HG03045 (cell line): Measurements from ENCODE around the gene PRKD1.
"Not testable (repeated sequence)": the region's sequence is repeated elsewhere in the genome, so short reads cannot be mapped to it uniquely, and the experiment has no call there.

Source experiments
- ATAC-seq: cut with Tn5 transposase; IDR thresholded peaks from one replicate; pipeline ENCODE4 v1.9.1; 2021; ENCODE audit warnings: mild to moderate bottlenecking, moderate library complexity; ENCODE audit not compliant: unreplicated experiment

The PRKD1 gene

DNA sequence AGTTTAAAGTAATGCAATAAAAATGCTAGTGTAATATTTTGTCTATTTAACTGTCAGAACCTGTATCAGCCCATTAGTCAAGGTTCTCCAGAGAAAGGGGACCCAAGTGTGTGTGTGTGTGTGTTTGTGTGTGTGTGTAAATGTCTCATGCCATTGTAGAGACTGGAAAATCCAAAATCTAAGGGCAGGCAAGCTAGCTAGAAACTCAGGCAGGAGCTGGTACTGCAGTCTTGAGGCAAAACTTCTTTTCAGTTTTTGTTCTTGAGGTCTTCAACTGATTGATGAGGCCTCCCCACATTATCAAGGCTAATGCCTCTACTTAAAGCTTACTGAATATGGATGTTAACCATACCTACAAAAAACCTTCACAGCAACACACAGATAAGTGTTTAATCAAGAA, 126.7 kb downstream of the PRKD1 start:
- no peak for ATAC-seq

DNA sequence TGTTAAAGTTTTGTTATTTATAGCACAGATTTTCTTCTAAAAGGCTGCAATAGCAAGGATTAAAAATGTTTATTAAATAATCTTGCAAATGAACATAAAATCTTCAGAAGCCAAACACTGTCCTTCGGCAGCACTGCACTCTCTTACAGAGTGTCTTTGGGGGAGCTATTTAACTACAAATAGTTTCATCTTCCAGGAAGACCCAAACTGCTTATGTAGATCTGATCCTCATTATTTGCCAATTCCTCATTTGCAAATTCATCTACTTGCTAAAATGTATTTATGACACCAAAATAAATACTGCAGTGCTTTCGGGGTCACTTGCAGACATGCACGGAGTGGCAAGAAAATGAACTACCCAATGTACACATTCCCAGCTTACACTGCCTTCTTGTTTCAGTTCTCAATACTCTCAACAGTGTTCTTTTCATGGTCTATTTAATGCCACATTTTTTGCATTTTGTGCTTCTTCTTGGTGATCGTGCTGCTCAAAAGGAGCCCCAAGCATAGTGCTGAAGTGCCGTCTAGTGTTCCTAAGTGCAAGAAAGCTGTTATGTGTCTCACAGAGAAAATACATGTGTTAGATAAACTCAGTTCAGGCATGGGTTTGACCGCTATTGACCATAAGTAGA, 128.1 kb downstream of the PRKD1 start:
- ATAC-seq: no peak

DNA sequence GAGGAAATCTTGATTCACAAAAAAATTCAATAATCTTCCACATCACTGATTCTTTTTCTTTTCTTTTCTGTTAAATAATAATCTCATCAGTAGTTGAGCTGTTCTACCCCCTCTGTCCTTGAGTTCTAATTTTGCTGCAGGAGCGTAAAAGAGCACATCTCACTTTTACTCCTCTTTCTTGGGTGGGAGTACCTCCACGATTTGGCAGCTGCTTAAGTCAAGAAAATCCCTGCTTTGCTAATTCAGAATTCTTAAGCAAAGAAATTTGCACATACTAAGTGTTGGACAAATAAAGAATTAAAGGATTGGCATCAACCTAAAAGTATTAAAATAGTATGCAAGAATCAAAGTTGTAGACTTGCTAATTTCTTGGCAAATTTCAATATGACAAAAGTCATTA, 128.8 kb downstream of the PRKD1 start:
- ATAC-seq: no peak

DNA sequence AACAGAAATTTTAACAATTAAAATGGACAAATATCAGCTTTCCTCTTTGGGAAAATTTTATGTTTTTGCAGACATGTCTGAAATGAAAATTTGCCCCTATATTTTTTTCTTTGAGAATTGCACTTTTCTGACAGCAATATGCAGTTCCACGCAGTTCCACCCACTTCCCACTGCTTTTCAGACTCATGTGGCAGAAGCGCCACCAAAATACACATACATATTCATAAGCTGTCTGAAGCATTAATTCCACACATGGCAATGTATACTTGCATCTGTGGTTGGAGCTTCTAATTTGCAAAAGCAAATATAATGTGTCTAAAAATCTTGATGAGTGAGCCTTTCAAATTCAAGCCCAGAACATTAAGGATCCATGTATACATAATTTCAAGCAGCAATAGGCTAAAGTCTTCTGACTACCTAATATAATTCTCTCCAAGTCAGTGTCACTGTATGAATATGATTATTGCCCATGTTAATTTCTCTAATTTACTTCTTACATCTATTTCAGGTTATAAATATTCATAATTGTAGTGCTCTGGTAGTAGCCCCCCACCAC, 129.5 kb downstream of the PRKD1 start:
- ATAC-seq: no peak

DNA sequence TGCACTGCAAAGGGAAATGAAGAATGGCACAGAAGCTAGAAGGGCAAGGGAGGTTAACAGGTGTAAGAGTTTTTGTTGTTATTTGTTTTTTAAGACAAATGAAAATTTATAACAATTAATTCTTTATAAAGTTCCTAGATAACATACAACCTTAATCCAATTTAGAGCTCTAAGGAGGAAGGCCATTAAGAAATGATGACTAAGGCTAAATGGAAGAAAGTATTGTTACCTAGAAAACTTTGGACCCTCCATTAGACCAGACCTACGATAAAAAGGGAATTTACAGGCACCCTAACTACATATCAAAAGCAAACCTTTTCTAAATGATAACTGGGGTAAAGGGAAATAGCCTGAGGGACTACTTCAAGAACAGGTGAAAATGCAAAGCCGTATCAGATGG, 130.8 kb downstream of the PRKD1 start:
- no peak for ATAC-seq

DNA sequence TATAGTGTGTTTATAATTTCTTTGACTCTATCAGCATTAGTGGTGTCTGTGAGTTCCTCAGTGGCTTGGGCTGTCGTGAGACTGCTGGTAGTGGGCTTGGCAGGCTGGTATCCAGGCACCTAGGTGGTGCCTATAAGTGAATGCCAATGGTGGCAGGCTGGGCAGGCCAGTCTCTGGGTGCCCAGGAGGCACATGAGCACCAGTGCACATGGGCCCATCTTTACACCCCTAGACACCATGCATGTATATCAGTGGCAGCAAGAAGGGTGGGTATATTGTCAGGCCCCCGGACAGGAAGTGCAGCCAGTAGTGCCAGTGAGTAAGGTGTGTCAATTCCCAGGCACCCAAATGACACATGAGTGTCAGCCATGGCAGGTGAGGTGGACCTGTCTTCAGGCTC, 138.2 kb downstream of the PRKD1 start:
- ATAC-seq: no peak

DNA sequence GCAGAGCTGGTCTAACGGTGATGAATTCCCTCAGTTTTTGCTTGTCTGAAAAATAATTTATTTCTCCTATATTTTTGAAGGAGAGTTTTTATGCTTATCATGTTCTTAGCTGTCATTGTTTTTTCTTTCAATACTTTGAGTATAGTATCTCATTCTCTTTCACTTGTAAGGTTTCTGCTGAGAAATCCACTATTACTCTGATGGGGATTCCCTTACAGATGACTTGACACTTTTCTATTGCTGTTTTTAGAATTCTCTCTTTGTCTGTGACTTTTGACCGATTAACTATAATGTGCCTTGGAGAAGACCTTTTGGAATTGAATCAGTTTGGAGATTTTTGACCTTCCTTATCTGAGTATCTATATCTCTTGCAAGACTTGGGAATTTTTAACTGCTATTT, 139.6 kb downstream of the PRKD1 start:
- ATAC-seq: no peak

DNA sequence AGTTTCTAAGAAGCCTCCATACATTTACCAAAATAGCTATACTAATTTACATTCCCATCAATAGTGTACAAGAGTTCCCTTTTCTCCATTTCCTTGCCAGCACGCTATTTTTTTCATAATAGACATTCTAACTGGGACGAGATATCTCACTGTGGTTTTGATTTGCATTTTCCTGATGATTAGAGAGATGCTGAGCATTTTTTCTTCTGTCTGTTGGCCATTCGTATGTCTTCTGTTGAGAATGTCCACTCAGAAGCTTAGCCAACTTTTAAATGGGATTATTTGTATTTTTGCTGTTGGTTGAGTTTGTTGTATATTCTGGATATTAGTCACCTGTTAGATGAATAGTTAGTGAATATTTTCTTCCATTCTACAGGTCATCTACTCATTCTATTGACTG, 144.1 kb downstream of the PRKD1 start:
- ATAC-seq: no peak

DNA sequence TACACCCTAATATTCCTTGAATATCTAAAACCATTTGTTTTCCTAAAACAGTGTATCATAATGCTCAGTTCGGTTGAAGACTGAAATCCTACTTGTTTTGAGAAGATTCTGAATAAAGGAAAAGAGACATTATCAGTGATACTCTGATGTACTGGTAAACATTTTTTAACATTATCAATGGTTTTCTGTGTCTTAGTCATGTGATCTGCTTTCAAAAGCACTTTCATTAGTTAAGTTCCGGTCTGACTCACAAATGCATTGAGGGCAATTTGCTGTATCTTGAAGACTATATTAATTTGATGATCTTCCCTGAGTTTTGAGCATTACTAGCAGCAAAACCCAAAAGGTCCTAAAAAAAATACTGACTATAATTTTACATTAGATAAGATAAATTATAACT, 145.6 kb downstream of the PRKD1 start:
- no peak for ATAC-seq

DNA sequence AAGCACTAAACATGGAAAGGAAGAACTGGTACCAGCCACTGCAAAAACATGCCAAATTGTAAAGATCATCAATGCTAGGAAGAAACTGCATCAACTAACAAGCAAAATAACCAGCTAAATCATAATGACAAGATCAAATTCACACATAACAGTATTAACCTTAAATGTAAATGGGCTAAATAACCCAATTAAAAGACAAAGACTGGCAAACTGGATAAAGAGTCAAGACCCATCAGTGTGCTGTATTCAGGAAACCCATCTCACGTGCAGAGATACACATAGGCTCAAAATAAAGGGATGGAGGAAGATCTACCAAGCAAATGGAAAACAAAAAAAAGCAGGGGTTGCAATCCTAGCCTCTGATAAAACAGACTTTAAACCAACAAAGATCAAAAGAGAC, 150.5 kb downstream of the PRKD1 start:
- not testable (repeated sequence) for ATAC-seq

DNA sequence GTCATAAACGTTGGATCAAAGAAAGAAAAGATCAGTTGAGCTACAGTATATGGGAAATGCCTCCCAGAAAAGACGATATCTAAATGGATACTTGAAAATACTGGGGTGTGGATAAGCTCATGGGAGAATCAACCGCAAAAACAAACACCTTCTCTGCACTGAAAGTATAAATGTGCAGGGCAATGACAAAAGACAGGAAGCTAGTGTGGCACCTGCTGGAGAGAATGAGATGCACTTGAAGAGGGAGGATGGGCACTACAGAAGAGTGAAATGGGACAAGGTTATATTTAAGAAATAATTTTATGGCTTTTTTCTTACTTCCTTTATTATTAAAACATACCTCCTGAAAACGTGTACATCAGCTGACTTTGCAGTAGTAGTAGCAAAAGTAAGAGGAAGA, 153.7 kb downstream of the PRKD1 start:
- no peak for ATAC-seq

DNA sequence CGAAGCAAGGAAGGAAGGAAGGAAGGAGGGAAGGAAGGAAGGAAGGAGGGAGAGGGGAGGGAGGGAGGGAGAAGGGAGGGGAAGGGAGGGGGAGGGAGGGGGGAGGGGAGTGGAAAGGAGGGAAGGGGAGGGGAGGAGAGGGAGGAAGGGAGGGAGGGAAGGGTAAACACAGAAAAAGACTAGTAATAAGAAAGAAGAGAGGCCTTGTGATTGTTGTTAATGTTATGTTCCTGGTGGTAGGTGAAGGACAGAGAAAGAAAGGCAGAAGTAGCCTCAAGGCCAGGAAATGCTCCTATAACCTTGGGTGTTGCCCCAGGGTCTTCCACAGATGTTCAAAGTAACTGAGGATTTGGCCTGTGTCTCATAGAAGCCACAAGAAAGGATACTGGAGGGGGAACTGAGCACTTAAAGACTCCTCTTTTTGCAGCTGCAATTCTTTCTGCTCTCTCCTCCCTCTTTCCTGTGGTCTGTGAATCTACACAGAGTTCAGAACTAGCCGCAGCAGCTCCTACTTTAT, 164.2 kb downstream of the PRKD1 start:
- ATAC-seq: no peak

DNA sequence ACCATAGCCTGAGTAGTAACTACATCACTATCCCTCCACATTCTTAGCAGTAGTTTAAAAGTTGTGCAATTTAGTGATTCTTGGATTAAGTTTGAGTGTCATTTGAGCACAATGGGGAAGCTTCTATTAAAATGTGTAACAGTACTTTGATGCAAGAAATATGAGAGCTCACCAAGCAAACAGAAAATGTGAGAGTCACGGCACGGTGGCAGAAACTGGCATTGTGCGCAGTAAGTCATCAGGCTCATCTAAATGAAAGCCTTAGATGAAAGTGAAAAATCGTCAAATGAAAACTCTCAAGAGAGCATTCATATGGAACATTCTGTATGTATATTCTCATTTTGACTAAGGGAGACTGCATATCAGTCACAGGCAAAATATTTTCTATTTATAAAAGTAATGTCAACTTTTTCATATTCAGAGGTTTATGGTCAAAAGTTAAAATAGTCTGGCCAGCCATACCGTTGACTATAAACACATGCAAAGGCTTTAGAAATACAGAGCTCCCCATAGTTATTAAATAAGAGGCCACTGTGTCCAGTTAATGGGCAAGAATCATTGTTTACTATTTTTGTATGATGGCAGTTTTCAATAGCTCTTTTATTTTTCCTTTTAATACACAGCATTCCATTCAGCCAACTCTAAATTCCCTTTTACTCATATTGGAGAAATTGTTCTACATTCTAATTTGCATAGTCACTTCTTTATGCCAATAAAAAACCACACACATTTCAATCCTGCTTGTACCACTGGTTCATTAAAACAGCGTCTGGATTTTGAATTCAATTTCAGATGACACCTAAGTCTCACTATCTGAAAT, 167.9 kb downstream of the PRKD1 start:
- peak; percentile 87 for ATAC-seq

DNA sequence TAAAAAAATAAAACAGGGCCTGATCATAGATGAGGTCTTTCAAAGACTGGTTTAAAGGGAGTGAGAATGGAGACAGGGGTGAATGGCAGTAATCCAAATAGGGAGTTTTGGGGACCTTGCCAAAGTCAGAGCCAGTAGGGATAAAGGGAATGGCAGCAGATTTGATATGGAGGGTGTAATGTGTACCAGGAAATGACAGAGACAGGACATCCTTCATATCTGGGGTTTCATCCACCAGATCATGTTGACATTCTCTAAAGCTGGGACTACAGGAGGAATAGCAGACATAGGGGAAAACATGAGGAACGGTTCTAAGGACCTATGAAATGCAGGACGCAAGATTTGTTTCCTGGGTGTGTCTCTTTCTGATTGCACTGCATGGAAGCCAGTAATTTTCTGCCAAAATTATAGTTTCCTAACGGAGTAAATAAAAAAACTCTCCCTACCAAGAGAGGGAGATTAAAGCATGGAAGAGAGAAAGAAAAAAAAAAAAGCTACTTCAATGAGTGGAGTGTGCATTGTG, 169.9 kb downstream of the PRKD1 start:
- no peak for ATAC-seq

DNA sequence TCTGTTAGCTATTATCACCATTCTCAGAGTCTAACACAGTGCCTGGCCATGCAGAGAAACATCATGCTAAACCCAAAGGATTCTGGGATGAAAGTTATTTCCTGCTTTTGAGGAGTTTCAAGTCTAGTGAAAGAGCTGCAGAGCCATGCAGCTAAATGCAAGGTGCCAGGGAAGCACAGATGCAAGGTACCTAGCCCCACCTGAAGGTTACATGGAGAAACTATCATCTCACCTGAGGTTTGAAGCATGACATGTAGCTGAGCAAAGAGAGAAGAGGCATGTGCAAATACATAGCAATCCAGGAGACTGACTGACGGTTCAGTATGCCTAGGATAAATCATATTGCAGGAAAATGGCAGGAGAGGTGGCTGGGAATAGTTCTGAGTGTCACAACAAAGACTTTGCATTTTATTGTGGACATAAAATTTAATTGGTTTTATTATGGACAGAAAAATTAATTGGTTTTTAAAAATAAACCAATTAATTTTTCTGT, 170.4 kb downstream of the PRKD1 start:
- no peak for ATAC-seq

DNA sequence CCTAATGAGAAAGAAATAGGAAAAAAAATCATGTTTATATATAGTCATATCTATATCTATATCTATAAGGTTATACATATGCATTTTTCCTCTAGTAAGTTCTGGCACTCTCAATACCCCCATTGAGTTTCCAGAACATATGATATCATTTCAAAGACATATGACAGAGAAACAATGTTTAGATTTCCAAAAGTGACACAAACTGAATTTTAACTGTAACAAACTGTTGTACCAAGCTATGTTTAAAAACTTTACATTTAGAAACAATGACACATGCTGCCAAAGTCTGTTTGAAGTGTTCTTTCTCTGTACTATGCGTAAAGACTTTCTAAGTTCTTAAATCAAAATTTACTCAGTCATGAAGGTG, 171.6 kb downstream of the PRKD1 start:
- no peak for ATAC-seq

DNA sequence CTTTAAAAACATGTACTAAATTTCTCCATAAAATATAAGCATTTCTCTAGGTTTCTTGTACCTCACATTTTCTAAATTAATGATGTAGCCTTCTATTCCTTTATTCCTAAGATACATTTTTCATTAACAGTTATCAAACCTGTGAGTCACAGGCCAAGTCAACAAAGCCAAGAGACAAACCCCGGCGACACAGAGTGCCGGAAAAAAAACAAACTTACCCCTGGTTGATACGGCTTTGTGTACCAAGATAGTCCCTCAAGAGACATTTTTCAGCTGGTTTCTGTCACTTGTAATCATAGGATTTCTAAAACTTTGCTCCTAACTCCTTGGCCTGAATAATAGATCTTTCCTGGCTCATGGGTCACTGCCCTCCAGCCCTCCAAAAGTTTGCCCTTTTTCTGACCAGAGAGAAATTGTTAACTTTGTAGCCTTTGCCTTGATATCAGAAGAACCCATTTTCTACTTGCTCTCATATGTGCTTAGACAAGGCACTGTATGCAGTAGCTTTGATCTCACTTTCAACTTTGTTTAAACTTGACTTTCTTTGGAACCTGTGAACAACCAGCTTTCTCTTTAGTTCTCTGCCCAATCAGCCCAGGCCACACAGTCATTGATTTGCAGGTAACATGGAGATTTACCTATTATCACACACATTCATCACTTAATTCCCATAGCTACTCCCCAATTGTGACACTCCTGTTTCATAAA, 172.2 kb downstream of the PRKD1 start:
- no peak for ATAC-seq

DNA sequence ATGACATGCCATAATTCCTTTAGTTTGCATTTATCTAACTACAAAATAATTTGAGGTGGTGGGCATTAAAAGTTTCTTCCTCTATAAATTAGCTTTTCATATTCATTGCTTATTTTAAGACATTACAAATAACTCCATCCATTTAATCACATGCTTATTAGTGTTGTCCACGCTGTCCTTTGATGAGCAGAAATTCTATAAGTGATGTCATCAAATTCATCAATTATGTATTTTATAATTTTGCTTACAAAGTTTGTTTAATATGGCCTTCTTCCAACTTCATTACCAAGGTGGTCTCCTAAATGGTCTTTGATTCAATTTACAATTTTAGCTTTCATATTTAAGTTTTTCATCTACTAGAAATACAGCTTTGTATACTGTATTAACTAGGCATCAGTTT, 173.5 kb downstream of the PRKD1 start:
- no peak for ATAC-seq

DNA sequence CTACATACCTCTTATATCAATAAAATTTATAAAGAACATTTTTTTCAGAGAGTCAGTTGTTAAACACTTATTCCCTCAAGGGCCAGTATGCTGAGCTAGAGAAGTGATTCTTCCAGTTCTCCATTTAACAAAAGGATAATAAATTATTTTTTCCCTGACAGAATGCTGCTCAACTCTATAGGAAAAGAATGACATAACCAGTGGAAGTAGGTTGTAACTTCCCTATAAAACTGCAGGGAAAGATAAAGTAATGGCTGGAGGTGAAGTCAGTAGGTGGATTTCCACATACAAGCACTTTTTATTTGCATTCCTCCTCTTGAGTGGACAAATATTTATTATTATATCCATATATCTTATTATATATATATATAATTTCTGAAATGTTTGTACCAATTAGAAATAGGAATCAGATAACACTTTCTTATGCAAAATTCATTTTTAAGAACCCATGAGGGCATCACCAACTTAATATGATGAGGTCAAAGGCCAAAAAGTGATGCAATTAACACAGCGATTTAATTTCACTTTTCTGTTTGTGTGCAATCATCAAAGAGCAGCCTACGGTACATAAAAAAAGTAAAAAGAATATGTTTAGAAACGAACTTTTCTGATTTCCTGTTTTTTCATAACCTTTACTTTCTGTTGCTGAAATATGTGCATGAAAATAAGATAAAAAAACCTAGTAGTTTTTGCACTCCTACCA, 175.3 kb downstream of the PRKD1 start:
- no peak for ATAC-seq

DNA sequence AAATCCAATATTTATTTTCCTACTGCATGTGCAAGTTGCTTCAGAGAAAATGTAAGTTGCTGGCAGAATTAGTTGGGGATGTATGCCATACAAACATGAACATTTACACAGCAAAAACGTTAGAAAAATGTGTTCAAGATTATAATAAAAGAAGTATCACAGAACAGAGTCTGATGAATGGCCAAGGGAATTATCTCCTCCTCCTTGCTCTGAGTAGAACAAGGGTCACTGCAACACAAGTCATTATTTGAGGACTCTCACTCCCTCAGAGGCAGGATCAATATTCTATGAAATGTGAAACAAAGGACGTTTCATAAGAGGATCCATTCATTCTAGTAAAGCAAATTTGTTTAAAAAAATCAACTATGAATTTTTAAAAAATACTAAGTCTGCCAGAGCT, 177.8 kb downstream of the PRKD1 start:
- no peak for ATAC-seq

DNA sequence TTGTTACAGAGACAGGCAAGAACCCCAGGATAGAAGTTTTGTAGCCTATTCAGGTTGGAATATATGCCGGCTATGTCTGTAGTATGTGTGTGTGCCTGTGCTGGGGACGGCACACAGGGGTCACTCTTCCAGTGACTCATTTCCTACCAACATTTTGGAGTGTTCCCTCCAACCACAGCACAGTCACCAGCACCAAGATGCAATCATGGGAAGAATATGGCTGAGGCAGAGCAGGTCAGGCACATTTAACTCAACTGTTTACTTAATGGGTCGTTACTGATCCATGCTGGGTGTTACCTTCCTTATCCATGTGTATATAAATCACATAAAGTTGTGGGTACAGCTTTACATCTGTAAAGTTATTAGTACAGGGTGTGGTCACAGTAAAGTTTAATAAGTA, 178.3 kb downstream of the PRKD1 start:
- ATAC-seq: no peak
